Epithelial cell of esophagus (primary cell): ENCODE measurements around the gene C10orf62.

Source experiments
- DNase-seq: peaks from one replicate; pipeline ENCODE4 v3.0.0; 2010; ENCODE audit warnings: low read depth
- H3K4me3 ChIP-seq: 2 replicates; pipeline ENCODE4 v1.5.1; 2011; ENCODE audit warnings: mild to moderate bottlenecking, low read length, control low read depth
- TF ChIP-seq, protein P1 (sequence below): IDR thresholded peaks from 2 replicates; pipeline ENCODE4 v1.5.1; 2011; ENCODE audit warnings: low read depth, mild to moderate bottlenecking, low read length, control low read depth, inconsistent platforms; ENCODE audit not compliant: insufficient read depth; ENCODE audit errors: missing control alignments

Gene C10orf62

DNA sequence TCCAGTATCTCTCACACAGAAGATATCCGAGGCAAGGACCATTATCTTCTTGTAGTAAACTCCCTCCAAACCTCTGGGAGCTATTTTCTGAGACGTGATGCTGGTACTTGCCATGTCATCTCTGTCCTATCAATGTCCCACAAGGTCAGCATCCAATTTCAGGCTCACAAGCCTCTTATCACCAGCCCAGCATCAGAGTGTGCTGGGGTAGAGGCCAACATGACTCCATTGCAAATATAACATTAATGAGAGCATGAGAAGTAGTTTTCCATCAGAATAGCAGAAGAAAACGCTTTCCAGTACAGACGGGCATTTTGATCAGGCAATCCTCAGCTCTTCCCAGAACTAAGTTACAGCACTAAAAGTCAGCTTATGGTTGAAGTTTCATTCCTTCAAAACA, 38.2 kb downstream of the C10orf62 start:
- DNase-seq, result no peak
- no peak overlapping the region for H3K4me3 ChIP-seq
- TF ChIP-seq, protein P1, sequence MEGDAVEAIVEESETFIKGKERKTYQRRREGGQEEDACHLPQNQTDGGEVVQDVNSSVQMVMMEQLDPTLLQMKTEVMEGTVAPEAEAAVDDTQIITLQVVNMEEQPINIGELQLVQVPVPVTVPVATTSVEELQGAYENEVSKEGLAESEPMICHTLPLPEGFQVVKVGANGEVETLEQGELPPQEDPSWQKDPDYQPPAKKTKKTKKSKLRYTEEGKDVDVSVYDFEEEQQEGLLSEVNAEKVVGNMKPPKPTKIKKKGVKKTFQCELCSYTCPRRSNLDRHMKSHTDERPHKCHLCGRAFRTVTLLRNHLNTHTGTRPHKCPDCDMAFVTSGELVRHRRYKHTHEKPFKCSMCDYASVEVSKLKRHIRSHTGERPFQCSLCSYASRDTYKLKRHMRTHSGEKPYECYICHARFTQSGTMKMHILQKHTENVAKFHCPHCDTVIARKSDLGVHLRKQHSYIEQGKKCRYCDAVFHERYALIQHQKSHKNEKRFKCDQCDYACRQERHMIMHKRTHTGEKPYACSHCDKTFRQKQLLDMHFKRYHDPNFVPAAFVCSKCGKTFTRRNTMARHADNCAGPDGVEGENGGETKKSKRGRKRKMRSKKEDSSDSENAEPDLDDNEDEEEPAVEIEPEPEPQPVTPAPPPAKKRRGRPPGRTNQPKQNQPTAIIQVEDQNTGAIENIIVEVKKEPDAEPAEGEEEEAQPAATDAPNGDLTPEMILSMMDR, result no peak

DNA sequence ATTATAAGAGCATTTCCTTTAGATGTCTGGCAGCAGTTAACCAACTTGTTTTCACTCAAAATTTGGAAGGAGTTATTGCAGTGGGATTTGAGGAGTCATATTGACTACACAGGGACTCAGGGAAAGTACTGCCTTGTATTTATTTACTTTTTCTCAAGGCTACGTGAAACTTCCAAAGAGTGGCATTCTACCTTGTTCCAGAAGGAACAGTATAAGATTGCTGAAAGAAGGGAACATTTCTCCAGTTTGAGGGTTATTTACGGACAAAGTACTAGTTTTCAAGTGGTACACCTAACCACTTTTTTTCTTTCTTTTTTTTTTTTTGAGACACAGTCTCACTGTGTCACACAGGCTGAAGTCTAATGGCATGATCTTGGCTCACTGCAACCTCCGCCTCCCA, 38.7 kb downstream of the C10orf62 start:
- H3K4me3 ChIP-seq, result no peak overlapping the region
- TF ChIP-seq, protein P1, result no peak
- DNase-seq, result no peak

DNA sequence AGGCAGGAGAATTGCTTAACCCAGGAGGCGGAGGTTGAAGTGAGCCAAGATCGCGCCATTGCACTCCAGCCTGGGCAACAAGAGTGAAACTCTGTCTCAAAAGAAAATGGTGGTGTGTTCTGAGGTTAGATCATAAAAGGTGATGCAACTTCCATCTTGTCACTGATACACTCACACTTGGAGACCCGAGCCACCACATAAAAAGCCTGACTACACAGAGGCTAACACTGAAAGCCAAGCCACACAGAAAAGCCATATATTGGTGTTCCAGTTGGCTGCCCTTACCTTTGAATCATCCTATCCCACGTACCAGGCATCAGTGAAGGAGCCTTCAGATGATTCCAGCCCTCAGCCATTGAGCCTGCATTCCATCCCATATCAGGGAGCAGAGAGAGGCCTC, 39.8 kb downstream of the C10orf62 start:
- TF ChIP-seq, protein P1, result no peak
- H3K4me3 ChIP-seq, result no peak overlapping the region
- no peak for DNase-seq

DNA sequence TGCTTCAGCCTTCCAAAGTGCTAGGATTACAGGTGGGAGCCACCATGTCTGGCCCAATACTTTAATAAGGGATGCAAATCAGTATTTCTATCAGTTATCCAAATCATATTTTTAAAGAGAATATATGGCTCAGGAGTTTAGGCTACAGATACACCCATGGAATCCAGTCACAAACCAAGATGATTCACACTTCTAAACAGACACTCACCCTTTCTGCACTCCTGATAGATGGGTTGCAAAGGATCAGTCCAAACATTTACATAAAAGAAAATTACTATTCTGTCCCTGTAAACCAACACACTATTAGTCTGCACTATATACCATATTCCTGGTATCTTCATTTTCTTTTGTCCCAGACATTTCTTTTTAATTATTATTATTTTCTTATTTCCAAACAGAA, 41.6 kb downstream of the C10orf62 start:
- peak; percentile 39 for DNase-seq
- TF ChIP-seq, protein P1, result no peak
- H3K4me3 ChIP-seq, result no peak overlapping the region

DNA sequence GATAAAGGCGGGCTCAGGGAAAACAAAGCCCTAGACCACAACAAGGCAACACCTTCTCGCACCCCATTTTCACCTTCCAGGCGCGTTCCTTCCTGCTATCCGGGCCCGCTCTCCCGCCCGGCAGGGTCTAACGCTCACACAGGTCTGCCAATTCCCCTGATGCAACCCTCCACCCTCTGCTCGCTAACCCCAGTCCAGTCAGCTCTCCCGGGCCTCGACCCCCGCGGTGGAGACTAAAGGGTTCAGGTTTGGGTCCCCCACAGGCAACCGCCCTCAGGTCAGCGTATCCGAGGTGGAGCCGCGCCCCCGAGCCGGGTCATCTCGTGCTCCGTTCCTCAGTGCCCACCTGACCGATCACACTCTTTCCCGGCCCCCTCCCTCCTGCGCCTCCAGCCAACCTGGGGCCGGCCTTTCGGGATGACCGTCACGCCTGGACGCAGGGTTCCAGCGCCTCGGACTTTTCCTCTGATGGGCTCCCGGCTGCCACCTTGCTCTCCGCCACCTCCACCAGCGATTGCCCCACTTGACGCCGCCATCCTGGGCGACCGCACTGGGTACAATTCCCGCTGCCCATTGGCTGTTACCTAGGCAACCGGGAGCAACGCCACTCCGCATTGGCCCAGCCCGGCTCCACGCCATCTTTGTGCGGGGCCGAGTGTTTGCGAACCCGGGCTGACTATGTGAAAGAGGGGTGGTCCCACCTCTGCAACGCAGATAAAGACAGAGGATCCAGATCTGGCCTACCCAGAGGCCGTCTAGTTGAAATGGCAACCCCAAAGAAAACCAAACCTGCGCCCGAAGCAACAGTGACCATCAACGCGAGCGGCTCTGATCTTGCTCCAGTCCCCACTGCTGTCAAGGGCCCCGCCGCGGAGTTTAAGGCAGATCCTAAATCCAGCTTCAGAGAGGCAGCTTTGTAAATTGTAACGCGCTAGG, 43.7 kb downstream of the C10orf62 start, which contains the start of gene MORN4:
Gene MORN4 (minus strand): TSS at position 552 of the 936 bp plus-strand sequence. CDS start 13,847 bp downstream, outside the sequence.
- TF ChIP-seq, protein P1, result no peak
- DNase-seq, result peak; percentile 93
- H3K4me3 ChIP-seq, result peak within 1 kb of the TSS; percentile 77

DNA sequence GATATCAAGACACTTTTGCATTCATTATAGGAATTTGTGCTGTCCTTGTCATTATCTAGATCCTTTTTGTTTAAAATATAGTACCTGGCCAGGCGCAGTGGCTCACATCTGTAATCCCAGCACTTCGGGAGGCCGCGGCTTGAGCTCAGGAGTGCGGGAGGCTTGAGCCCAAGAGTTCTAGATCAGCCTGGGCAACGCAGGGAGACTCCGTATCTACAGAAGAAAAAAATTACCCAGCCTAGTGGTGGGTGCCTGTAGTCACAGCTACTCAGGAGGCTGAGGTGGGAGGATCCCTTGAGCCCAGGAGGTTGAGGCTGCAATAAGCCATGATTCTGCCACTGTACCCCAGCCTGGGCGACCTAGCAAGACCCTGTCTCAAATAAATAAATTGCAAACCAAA, 44.4 kb downstream of the C10orf62 start:
- DNase-seq, result peak; percentile 29
- TF ChIP-seq, protein P1, result peak; percentile 19
- H3K4me3 ChIP-seq, result peak overlapping the region; percentile 77
